D721Med (cell line): Measurements from ENCODE around the gene JMJD1C.

Source experiments
- DNase-seq: peaks from one replicate; pipeline ENCODE4 v3.0.0; 2011; ENCODE audit warnings: low spot score; ENCODE audit not compliant: insufficient read length
- FAIRE-seq: peaks from 2 replicates; lab custom pipeline; 2011; peaks lifted over from hg19 to GRCh38; lab: Jason Lieb, UNC
- CTCF ChIP-seq: IDR thresholded peaks from 2 replicates; pipeline ENCODE4 v1.5.1; 2012; ENCODE audit warnings: mild to moderate bottlenecking, control low read depth; ENCODE audit not compliant: insufficient read depth; ENCODE audit errors: missing control alignments

Gene JMJD1C

GRCh38 chr10:63261496-63261895 is 204.3 kb downstream of the JMJD1C start:
- TF ChIP-seq CTCF, result no peak
- no peak for DNase-seq
- FAIRE-seq, result no peak

GRCh38 chr10:63260860-63261251 is 204.9 kb downstream of the JMJD1C start:
- TF ChIP-seq CTCF, result no peak
- no peak for DNase-seq
- no peak for FAIRE-seq

- DNase-seq (no peak), FAIRE-seq (no peak)
These were observed 205.5 kb downstream of the JMJD1C start for GRCh38 chr10:63260103-63260859.

GRCh38 chr10:63258920-63259678 is 206.7 kb downstream of the JMJD1C start:
- TF ChIP-seq CTCF, result no peak
- no peak for DNase-seq
- no peak for FAIRE-seq

More at GRCh38 chr10:63260103-63260859, 205.5 kb downstream of the JMJD1C start:
- TF ChIP-seq CTCF, result no peak

GRCh38 chr10:63257778-63258177 is 208.0 kb downstream of the JMJD1C start:
- DNase-seq, result no peak
- TF ChIP-seq CTCF, result no peak
- no peak for FAIRE-seq

GRCh38 chr10:63256009-63256773 is 209.6 kb downstream of the JMJD1C start:
- FAIRE-seq (no peak), DNase-seq (no peak)
- TF ChIP-seq CTCF, result no peak
